ENCODE data around the gene LAMB2.

The LAMB2 gene

GRCh38 chr3:49161197-49161596 is 28.3 kb upstream of the LAMB2 start:
- no peak for DNase-seq

GRCh38 chr3:49158792-49159191 is 25.9 kb upstream of the LAMB2 start:
- no peak for DNase-seq

GRCh38 chr3:49158103-49158709 is 25.4 kb upstream of the LAMB2 start:
- peak; percentile 68 to 70 for DNase-seq

GRCh38 chr3:49157289-49157688 is 24.4 kb upstream of the LAMB2 start:
- DNase-seq: no peak

- DNase-seq: no peak
Observed at GRCh38 chr3:49153349-49153912, 20.6 kb upstream of the LAMB2 start.

- no peak for DNase-seq
Observed at GRCh38 chr3:49151610-49152009, 18.8 kb upstream of the LAMB2 start.

- DNase-seq: no peak
Observed at GRCh38 chr3:49148159-49148558, 15.3 kb upstream of the LAMB2 start.

- no peak for DNase-seq
Observed at GRCh38 chr3:49140080-49140479, 7.2 kb upstream of the LAMB2 start.

- DNase-seq: no peak
Observed at GRCh38 chr3:49135499-49135898, 2.6 kb upstream of the LAMB2 start.

- no peak for DNase-seq
Observed at GRCh38 chr3:49134471-49135265, 1.8 kb upstream of the LAMB2 start.

GRCh38 chr3:49133226-49133951 is 539 bp upstream of the LAMB2 start:
- DNase-seq: no peak

- DNase-seq: no peak
Observed at GRCh38 chr3:49132073-49132436, 795 bp downstream of the LAMB2 start.

GRCh38 chr3:49131576-49131975 is 1.3 kb downstream of the LAMB2 start:
- no peak for DNase-seq

- DNase-seq: no peak
Observed at GRCh38 chr3:49131040-49131439, 1.8 kb downstream of the LAMB2 start.

GRCh38 chr3:49124991-49125670 is 7.7 kb downstream of the LAMB2 start:
- DNase-seq: no peak

- no peak for DNase-seq
Observed at GRCh38 chr3:49124203-49124602, 8.6 kb downstream of the LAMB2 start.

GRCh38 chr3:49123687-49124086 is 9.2 kb downstream of the LAMB2 start:
- no peak for DNase-seq

- no peak for DNase-seq
Observed at GRCh38 chr3:49122886-49123545, 9.8 kb downstream of the LAMB2 start.

- DNase-seq: no peak
Observed at GRCh38 chr3:49122451-49122850, 10.4 kb downstream of the LAMB2 start.

GRCh38 chr3:49122022-49122421 is 10.8 kb downstream of the LAMB2 start:
- DNase-seq: no peak

GRCh38 chr3:49121132-49121736 is 11.6 kb downstream of the LAMB2 start:
- DNase-seq: no peak

Data from AML-193 (cell line).